Mucosa of stomach (tissue), 1 donor: ENCODE measurements around the gene GAK.

Experiments used
- H3K27me3 ChIP-seq: one replicate; pipeline ENCODE4 v1.7.0; 2013; ENCODE audit warnings: mild to moderate bottlenecking, low read length; ENCODE audit not compliant: control insufficient read depth, insufficient read depth
- H3K36me3 ChIP-seq: one replicate; pipeline ENCODE4 v1.7.0; 2013; ENCODE audit warnings: low read length; ENCODE audit not compliant: control insufficient read depth, insufficient read depth
- H3K4me1 ChIP-seq: one replicate; pipeline ENCODE4 v1.7.0; 2013; ENCODE audit warnings: mild to moderate bottlenecking, low read length; ENCODE audit not compliant: control insufficient read depth, insufficient read depth
- H3K4me3 ChIP-seq: one replicate; pipeline ENCODE4 v1.7.0; 2013; ENCODE audit warnings: low read length
- H3K9ac ChIP-seq: one replicate; pipeline ENCODE4 v1.7.0; 2013; ENCODE audit warnings: mild to moderate bottlenecking, low read length, moderate library complexity
- H3K9me3 ChIP-seq: one replicate; pipeline ENCODE4 v1.7.0; 2013; ENCODE audit warnings: mild to moderate bottlenecking, low read length, moderate library complexity; ENCODE audit not compliant: control insufficient read depth
- donor health status: Pancreatic carcinoma.

GAK gene

DNA sequence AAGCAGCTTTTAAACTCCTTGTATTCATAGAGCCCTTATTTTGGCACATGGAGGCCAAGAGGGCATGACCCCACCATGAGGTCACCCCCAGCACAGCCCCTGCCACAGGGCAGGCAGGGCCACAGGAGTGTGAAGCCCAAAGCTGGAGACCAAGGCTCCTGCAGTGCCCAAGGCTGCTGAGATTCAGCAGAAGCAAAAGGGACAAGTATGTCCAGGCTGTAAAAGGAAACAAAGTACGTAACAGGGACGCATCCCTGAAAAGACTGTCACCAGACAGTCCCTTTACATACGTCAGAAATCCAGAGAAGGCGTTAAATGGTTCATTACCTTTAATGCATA, 18.9 kb downstream of the GAK start:
- no peaks in the 10 kb centered on the region for H3K9me3 ChIP-seq
- H3K36me3 ChIP-seq: no peaks in the 10 kb centered on the region
- no peak overlapping the region for H3K9ac ChIP-seq
- H3K4me1 ChIP-seq: peaks cover 4% of the 10 kb centered on the region
- H3K4me3 ChIP-seq: no peak overlapping the region
- no peaks in the 10 kb centered on the region for H3K27me3 ChIP-seq

DNA sequence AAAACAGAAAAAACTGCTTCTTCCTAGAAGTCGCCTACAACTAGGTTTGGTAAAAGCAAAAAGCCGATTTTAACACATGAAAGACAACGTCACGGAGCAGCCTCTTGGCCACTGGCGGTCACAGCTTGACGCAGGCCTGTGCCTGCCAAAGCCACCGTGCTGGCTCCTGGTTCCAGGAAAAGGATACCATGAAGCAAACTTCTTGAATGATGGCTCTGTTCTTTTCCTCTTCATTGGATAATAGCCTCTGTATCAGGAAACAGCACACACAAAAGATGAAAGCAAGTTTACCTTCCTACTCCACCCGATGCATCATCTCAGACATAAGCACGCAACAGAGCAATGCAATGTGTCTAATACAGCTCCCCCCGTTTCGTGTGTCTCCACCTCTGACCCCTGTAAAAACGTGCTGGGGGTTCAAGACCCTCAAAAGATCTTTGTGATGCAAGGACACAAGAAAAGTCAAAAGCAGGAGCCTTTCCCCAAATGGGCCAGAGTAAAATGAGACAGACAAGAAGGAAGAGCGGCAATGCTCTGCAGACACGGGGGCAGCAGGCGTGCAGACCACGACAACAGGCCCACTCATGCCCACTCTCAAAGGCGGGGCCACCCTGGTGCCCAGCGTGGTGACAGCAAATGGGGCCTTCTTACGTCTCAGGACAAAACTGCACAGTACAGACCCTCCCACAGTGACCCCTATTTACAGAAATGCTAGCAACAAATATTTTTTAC, 19.4 kb downstream of the GAK start:
- Histone ChIP-seq H3K4me3 (no peak overlapping the region), H3K9ac (no peak overlapping the region), H3K4me1 (peaks cover 4% of the 10 kb centered on the region), H3K9me3 (no peaks in the 10 kb centered on the region), H3K27me3 (no peaks in the 10 kb centered on the region), H3K36me3 (no peaks in the 10 kb centered on the region)

DNA sequence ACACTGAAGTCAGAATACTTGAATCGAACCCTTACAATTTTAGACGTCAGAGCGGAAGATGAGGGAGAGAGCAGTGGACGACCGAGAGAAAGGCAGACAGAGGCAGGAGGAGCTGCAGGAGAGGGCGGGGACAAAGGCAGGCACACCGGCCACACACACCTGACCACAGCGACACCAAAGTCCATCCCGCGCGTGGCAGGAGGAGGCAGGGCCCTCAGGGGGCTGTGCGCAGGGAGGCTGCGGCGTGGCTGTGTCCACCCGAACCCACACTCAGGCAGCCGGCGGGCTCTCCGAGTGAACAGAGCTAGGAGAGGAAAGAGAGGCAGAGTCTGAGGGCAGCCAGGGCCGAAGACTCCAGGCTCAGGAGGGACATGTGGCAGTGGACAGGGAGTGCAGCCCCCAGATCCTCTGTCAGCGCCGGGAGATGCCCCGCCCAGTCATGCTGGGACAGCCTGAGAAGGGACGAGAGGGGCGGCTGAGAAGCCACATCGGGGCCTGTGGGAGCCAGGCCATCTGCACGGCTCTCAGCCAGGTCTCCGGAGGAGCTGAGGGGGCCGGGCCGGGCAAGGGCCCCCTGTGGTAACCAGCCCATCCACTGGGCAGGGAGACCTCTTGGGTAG, 20.1 kb downstream of the GAK start:
- Histone ChIP-seq H3K36me3 (no peaks in the 10 kb centered on the region), H3K4me3 (no peak overlapping the region)

DNA sequence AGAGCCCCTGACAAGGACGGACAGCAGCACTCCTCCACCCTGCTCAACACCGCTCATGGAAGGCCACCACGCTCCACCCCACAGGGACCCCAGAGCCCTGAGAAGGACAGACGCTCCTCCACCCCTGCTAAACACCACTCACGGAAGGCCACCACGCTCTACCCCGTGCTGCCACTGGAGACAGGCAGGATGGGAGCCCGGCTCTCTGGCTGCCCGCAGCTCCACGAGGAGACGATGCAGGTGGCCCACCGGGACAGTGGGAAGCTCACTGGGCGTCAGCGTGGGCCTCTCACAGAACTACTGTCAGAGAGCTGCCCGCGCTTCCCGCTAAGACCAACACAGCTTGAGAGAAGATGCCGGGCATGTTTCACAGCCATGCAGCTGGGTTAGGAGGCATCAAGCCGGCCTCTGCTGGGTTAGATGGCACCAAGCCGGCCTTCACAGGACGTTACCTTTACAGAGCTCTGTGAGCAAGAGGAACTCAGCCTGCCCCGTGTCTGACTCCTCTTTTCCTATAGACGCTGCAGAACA, 20.8 kb downstream of the GAK start:
- H3K9ac ChIP-seq: no peak overlapping the region
- H3K9me3 ChIP-seq: no peaks in the 10 kb centered on the region
- no peaks in the 10 kb centered on the region for H3K36me3 ChIP-seq
- no peak overlapping the region for H3K4me3 ChIP-seq
- H3K4me1 ChIP-seq: peaks cover 4% of the 10 kb centered on the region
- H3K27me3 ChIP-seq: no peaks in the 10 kb centered on the region

More for the DNA sequence above, 20.1 kb downstream of the GAK start:
- H3K4me1 ChIP-seq: peaks cover 4% of the 10 kb centered on the region
- no peaks in the 10 kb centered on the region for H3K9me3 ChIP-seq
- no peak overlapping the region for H3K9ac ChIP-seq
- H3K27me3 ChIP-seq: no peaks in the 10 kb centered on the region

DNA sequence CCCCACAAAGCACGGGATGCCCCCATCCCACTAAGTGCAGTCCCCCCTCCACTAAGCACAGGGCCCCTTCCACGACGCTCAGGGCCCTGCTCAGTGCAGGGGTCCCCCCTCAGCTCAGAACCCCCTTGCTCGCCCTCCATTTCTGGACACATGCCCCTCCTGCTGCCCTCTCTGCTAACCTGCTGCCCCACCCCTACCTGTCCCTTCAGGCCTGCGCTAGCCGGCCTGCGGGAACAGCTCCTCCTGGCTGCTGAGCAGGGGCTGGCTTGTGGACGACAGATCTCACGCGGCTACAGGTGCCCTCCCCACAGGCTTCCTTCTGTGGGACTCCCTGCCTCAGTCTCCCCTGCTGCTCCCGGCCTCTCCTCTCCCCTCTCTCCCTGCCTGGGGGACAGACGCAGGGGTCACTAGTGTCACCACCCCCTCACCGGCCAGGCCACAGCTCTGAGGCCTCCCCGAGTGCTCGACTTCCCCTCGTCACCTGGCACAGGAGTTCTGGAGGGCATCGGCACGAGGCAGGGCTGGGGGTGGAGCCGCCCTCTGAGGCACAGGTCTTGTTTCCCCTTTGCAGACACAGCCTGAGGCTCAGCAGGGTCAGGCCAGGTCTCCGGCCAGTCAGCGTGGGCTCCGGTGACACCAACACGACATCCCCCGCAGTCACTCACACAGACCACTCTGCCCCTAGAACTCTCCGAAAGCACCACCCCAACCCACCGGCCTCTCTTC, 21.6 kb downstream of the GAK start:
- Histone ChIP-seq H3K4me3 (no peak overlapping the region), H3K36me3 (no peaks in the 10 kb centered on the region), H3K27me3 (no peaks in the 10 kb centered on the region), H3K9me3 (no peaks in the 10 kb centered on the region), H3K9ac (no peak overlapping the region), H3K4me1 (peaks cover 4% of the 10 kb centered on the region)

DNA sequence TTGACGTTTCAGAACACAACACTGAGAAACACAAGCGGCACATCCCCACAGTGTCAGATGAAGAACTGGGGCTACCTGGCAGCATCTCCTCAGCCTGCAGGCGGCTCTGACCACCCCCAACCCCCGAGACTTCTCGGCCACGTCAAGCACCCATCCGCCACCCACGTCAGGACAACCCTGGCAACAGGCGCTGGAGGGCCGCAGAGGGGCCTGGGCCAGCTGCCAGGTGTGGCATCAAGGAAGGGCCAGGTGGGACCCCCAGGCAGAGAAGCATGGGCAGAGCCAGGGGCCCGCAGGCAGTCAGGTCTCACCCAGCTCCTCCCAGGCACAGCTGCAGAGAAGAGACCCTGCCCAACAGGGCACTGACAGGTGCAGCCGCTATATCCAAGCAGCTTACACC, 22.3 kb downstream of the GAK start:
- H3K4me3 ChIP-seq: no peak overlapping the region
- H3K36me3 ChIP-seq: no peaks in the 10 kb centered on the region
- no peaks in the 10 kb centered on the region for H3K27me3 ChIP-seq
- no peak overlapping the region for H3K9ac ChIP-seq
- peaks cover 4% of the 10 kb centered on the region for H3K4me1 ChIP-seq
- no peaks in the 10 kb centered on the region for H3K9me3 ChIP-seq

DNA sequence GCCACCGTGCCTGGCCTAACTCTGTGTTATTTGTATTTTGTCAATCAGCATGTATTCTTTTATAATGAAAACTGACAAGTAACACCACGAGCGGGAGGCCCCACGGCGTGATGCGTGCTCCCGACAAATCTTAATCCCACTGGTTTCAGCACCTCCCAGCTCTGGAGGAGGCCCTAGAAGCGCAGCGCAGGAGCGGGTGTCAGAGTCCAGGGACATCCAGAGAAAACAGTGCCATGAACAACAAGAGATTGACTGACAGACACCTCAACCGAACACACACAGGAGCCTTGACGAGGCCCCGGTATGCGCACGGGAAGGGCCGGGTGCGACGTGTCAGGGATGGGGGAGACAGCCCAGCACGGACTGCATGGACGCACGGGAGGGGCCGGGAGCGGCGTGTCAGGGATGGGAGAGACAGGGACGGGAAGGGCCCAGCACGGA, 23.0 kb downstream of the GAK start:
- Histone ChIP-seq H3K9ac (no peak overlapping the region), H3K27me3 (no peaks in the 10 kb centered on the region), H3K4me3 (no peak overlapping the region), H3K36me3 (no peaks in the 10 kb centered on the region), H3K4me1 (peaks cover 4% of the 10 kb centered on the region), H3K9me3 (no peaks in the 10 kb centered on the region)

DNA sequence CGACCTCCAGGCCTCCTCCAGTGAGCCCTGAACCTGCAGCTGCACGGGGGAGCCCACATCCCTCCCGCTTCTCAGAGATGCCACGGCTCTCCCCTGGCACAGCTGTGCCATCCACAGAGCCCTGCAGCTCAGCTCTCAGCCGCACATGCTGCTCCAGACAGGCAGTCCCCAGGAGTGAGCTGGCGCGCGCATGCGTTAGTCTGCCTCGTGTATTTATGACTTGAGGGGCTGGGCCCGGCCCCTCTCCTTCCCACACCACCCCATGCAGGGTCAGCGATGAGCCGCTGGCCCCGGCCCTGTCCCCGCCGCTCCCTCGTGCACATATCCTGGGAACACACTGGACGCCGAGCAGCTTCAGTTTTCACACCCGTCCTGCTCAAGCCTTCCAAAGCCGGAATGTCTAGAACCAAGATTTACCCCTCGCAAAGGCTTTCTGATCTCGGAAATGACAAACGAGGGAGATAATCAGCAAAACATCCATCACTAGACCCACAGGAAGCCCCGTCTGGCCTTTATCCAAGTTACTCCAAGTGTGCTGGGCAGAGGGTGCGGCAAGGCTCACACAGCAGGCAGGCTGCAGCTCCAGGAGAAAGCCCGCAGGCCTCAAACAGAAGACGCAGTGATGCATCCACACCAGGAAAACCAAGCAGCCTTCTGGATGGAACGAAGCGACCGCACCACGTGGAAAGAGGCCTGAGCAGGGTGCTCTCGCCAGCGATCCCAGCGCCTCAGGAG, 24.3 kb downstream of the GAK start:
- Histone ChIP-seq H3K36me3 (no peaks in the 10 kb centered on the region), H3K4me1 (peaks cover under 1% of the 10 kb centered on the region), H3K27me3 (no peaks in the 10 kb centered on the region), H3K9ac (no peak overlapping the region), H3K4me3 (no peak overlapping the region), H3K9me3 (no peaks in the 10 kb centered on the region)

DNA sequence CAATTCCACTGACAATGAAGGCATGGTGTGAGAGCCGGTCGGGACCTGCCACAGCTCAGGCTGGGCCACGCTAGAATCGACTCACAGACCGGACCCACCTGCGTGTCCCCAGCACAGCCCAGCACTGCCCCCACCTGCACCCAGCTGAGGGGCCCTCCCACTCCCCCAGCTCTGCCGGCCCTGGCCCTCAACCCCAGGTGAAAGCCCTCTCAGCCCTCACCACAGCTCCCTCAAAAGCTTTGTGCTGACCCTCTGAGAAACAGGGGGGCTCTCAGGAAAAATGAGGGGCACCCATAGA, 25.1 kb downstream of the GAK start:
- Histone ChIP-seq H3K9ac (no peak overlapping the region), H3K4me1 (no peaks in the 10 kb centered on the region), H3K9me3 (no peaks in the 10 kb centered on the region), H3K36me3 (no peaks in the 10 kb centered on the region), H3K4me3 (no peak overlapping the region), H3K27me3 (no peaks in the 10 kb centered on the region)

DNA sequence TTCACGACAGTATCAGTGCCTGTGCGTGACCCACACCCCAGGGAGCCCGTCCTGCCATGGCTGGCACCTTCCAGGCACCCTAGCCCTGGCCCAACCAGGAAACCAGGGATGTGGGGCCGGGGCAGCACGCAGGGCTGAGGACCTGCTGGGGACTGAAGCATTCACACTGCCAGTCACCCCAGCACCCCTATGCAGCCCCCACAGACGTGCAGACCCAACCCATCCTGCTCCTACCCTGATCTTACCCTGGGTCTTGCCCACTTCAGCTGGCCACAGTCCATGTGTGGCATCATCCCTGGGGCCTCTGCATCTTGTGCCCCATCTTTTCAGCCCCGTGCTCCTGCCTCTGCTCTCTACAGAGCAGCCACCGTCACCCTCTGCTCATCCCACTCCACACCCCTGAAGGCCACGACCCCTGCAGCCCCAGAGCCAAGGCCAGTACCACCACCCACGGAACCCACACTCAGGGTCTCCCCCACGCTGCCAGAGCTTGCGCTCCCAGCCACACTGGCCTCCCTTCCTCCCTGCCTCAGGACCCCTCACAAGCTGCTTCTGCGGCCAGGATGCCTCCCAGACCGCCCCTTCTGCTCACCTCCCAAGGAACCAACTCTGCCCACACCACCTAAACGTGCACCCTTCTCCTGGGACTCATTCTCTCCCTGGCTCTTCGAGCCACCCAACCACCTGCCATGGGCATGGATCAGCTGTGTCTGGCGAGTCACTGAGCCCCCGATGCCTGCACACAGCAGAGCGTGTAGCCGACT, 25.6 kb downstream of the GAK start:
- Histone ChIP-seq H3K9ac (no peak overlapping the region), H3K4me1 (no peaks in the 10 kb centered on the region), H3K4me3 (no peak overlapping the region), H3K27me3 (no peaks in the 10 kb centered on the region), H3K36me3 (no peaks in the 10 kb centered on the region), H3K9me3 (no peaks in the 10 kb centered on the region)

DNA sequence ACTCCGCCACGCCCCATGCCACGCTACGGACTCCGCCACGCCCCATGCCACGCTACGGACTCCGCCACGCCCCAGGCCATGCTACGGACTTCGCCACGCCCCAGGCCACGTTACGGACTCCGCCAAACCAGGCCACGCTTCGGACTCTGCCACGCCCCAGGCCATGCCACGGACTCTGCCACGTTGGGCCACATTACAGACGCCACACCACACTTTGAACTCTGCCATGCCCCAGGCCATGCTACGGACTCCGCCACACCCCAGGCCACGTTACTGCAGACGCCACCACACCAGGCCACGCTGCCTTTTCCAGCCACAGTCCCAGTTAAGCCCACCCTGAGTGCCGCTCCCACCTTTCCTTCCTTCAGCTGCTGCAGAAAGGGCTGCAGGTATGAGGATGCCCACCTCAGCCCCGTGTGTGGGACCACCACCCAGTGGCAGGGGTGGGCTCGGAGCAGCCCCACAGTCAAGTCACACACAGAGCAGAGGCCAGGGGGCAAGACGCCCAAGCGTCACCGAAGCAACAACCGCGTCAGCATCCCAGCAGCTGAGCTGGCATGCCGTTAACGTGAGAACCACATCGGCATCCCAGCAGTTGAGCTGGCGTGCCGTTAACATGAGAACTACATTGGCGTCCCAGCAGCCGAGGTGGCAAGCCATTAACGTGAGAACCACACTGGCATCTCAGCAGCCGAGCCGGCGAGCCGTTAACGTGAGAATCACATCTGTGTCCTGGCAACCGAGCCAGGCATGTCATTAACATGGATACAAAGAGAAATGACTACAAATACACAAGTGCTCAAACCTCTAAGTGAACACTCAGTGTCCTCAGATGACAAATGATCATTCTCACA, 26.4 kb downstream of the GAK start:
- H3K4me3 ChIP-seq: no peak overlapping the region
- no peaks in the 10 kb centered on the region for H3K4me1 ChIP-seq
- H3K27me3 ChIP-seq: no peaks in the 10 kb centered on the region
- H3K9ac ChIP-seq: no peak overlapping the region
- no peaks in the 10 kb centered on the region for H3K36me3 ChIP-seq
- H3K9me3 ChIP-seq: no peaks in the 10 kb centered on the region
